ENCODE measurements around the gene ANKUB1. TPM values are rescaled to one million over a fixed set of nuclear protein-coding genes. Genes with fewer than 3 reads are reported as not detected.

Gene ANKUB1
- total RNA-seq, 1 experiment from 2014 or later = 0.08 TPM

DNA sequence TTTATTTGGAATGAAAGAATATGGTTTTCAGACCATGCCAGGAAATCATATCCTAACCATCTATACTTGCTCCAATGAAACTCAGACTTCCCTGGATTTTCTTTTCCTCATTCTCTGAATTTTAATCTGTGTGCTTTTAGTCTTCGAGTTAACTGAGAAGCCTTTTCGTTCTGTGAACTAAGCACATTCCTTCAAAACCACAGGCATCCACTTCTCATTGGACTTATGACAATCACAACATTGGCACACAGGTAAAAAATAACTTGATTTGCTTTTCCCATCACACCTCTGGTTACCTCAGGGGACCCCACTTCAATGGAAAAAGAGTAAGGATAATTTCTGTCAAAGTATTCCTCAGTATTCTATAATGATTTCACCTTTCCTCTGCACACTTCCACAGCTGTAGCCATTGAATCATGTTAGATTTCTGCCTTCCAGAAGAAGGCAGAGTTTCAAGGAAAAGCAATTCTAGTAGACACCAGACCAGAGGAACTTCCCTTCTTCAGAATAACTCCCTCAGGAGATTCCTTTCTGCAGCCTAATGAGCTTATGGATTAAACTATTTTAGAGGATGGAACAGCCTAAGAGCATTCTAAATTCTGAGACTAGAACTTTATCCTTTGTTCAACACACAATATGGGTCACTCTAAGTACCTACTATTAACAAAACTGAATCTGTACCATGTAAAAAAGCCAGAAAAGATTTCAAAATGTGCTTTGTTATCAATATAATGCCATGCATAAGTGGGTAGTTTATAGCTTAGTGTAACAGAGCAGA lies 56.0 kb downstream of the ANKUB1 start:
- in situ Hi-C loops (cut with HindIII; ENCODE audit: low pct_unique_long_range_greater_than_20kb, low sequenced_read_pairs) = no loop called here
- peak; percentile 44 for DNase-seq (ENCODE audit: low read depth, low spot score)

DNA sequence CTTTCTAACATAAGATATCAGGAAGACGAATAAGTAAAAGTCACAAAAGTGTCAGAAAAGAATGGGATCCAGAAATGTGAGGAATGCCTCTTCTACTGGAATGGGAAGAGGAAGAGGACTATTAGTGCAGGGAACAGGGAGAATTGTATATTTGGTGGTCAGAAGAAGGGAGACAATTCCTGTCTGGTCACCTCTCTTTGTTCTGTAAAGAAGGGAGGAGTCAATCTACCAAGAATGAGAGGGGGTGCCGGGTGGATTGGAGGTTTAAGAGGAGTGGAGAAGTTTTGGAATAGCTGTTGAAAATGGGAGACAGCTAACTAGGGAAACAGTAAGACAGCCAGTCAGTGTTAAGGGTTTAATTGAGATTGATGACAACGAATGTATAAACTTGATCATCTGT lies 60.1 kb downstream of the ANKUB1 start:
- DNase-seq (ENCODE audit: low read depth, low spot score) = no peak
- in situ Hi-C loops (cut with HindIII; ENCODE audit: low pct_unique_long_range_greater_than_20kb, low sequenced_read_pairs) = no loop called here

DNA sequence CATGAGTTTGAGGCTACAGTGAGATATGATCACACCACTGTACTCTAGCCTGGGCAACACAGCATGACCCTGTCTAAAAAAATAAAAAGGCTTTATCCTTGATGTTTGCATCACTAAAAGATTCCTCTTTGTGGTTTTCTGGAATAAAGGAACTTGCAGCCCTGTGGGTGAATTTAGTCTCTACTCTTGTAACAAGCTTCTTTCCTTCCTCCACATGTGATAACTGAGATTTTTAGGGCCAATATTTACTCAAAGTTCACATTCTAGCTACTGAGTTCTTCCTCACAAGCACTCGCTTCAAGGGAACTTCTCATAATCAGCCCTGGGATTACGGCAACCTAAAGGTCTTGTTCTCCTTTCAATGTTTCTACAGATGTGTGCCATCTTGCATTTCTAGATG lies 64.7 kb downstream of the ANKUB1 start:
- in situ Hi-C loops (cut with HindIII; ENCODE audit: low pct_unique_long_range_greater_than_20kb, low sequenced_read_pairs) = no loop called here
- no peak for DNase-seq (ENCODE audit: low read depth, low spot score)

DNA sequence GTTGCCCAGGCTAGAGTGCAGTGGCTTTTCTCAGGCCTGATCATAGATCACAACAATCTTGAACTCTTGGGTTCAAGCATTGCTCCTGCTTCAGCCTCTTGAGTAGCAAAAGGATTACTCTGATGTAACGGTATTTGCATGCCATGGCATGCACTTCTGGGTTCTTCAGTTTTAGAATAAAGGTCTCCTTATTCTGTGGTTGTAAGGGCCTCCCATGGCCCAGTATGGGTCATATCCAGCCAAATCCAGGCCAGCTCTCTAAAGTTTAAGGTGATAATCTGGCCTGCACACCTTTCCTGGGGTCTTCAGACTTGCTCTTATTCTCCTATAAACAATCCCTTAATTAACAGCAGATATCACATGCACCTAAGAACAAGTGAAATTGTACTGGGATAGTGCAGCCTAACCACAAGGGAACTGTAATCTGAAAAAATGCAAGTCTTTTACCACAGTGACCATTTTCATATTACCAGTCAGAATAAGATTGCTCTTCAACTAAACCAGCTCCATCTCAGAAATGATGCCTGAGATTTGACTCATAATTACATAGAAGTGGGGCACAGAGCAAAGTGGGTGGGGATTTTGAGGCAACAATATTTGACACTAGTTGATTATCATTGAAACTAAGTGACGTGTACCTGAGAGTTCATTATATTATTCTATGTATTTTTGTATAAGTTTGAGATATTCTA lies 65.5 kb downstream of the ANKUB1 start:
- in situ Hi-C loops (cut with HindIII; ENCODE audit: low pct_unique_long_range_greater_than_20kb, low sequenced_read_pairs) = no loop called here
- DNase-seq (ENCODE audit: low read depth, low spot score) = no peak

DNA sequence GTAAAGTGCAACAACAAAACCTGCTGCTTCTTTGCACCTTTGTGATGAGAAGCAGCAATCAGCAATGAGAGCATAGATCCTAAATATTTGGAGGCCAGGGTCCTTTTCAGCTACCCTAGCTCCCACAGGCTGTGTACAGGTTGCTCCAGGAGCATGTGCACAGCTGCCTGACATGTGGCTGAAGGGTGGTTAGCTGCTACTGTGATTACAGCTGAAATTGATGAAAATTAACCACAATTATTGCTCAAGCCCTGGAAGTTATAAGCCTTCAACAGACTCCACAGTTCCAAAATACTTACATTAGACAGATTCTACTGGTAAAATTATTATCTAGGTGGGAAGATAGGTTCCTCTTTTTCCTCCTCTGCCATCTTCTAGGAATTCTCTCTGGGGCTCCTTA lies 68.6 kb downstream of the ANKUB1 start:
- in situ Hi-C loops (cut with HindIII; ENCODE audit: low pct_unique_long_range_greater_than_20kb, low sequenced_read_pairs) = no loop called here
- no peak for DNase-seq (ENCODE audit: low read depth, low spot score)

DNA sequence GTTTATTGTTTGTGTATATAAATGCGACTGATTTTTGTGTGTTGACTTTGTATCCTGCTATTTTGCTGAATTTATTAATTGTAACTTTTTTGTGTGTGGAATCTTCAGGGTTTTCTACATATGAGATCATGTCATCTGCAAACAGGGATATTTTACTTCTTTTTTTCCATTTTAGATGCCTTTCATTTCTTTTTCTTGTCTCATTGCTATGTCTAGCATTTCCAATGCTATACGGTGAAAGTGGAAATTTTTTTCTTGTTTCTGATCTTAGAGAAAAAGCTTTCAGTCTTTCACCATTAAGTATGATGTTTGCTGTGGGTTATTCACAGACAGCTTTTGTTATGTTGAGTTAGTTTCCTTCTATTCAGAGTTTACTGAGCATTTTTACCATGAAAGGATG lies 71.4 kb downstream of the ANKUB1 start:
- in situ Hi-C loops (cut with HindIII; ENCODE audit: low pct_unique_long_range_greater_than_20kb, low sequenced_read_pairs) = no loop called here
- DNase-seq (ENCODE audit: low read depth, low spot score) = no peak

DNA sequence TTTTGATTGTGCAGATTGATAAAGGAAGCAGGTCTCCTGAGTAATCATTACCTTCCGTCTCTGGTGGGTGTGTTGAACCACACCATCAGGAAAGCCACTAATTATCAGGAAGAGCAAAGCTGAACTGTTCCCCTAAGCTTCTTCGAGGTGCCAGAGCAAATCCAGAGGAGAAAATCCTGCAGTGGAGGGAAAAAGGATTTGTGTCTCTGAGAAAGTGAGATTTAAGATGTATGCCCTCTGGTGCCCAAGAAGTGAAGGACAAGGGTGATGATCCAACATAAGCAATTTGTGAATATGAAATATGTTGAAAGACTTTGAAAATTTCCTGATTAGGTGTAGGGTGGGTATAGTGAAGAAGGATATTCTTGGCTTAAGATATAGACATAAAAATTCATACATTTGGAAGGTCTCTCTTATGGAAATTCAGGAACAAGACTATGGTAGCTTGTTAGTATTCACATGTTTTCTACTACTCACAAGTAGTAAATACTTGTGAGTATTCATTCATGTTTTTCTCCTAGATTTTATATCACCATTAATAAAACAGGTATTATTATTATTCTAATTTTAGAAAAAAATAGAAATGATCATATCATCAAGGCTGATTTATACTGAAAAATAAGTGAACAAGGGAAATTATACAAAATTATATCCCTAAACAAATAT lies 74.8 kb downstream of the ANKUB1 start:
- in situ Hi-C loops (cut with HindIII; ENCODE audit: low pct_unique_long_range_greater_than_20kb, low sequenced_read_pairs) = no loop called here
- DNase-seq (ENCODE audit: low read depth, low spot score) = peak; percentile 90

DNA sequence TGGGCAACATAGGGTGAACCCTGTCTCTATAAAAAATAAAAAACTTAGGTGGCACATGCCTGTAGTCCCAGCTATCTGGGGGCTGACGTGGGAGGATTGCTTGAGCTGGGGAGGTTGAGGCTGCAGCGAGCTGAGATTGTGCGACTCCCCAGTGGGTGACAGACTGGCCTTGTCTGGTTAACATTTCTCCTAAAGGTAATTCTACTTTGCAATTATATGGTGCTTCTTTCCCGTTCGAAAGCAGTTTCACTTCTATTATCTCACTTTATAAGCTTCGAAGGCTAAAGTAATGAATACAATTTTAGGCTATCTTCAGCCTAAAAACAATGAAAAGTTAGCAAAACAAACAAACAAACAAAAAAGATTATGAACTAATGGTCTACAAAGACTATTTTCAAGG lies 75.4 kb downstream of the ANKUB1 start:
- in situ Hi-C loops (cut with HindIII; ENCODE audit: low pct_unique_long_range_greater_than_20kb, low sequenced_read_pairs) = no loop called here
- DNase-seq (ENCODE audit: low read depth, low spot score) = no peak

DNA sequence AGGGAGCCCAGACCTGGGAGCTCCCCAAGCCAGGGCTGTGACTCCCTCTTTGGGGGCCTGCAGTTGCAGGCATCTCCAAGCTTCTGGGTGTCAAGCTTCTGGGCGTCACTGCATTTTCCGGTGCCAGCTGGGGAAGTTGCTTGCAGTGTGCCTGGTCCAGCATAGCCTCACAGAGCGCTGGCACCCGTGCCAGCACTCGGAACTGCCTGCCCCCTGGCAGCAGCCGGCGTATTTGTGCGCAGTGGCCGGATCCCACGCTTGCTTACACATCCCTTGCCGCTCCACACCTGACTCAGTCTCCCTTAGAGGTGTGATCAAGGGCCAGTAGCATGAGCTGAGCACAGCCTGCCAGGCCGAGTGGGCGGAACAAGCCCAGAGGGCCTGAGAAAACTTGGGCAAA lies 77.1 kb downstream of the ANKUB1 start:
- in situ Hi-C loops (cut with HindIII; ENCODE audit: low pct_unique_long_range_greater_than_20kb, low sequenced_read_pairs) = no loop called here

DNA sequence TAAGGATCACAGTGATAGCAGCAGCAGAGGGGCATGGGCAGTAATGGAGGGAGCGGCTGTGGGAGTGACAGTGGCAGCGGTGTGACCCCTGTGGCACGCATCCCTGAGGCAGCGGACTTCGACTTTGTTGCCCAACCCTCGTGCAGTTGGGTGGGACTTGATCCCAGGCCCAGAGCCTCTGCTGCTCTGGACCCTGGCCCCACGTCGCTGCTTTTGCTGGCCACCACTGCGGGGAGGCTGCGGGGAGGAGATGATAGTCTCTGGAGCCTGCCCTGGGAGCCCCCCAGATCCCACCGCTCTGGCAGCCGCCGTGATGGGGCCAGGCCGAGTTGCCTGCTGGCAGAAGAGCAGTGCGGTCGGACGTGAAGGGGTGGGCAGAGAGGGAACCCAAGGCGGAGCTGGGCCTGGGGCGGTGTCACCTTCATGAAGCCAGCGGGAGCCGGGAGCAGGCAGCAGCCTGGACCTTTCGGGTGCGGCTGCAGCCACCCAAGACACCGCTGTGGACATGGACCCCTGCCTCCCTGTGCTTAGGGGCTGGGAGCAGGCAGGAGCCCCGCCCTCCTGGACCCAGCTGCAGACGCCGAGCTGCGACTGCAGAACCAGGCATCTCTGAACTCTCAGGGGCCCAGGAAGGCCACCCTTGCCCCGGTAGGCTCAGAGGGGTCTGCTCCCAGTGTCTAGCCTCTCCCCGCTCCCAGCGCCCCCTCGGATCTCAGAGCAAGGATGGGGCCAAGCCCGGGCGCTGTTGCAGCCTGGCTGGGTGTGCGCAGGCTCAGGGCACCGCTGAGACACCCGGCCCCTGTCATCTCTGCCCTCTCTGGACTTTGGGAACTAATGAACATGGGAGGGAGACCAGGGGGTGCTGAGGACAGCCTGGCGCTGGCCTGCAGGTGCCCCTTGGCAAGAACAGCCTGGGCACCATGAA lies 78.4 kb downstream of the ANKUB1 start:
- no peak for DNase-seq (ENCODE audit: low read depth, low spot score)
- in situ Hi-C loops (cut with HindIII; ENCODE audit: low pct_unique_long_range_greater_than_20kb, low sequenced_read_pairs) = no loop called here

More for the DNA sequence above, 77.1 kb downstream of the ANKUB1 start:
- no peak for DNase-seq (ENCODE audit: low read depth, low spot score)

Small RNA genes lying within 50 kb of the gene (small RNA-seq; reads per million reads assigned to genes)
- gene RNU6-507P = 0 reads per million in 2 experiments

Other genes with a start within 250 kb of the ANKUB1 start
- 87.6 and 95.5 TPM in 2 replicates for gene WWTR1, start 134.5 kb downstream of the ANKUB1 start, total RNA-seq (2014; rRNA removed; shearing (Covaris generic))
- 33.5 and 45.5 TPM in 2 replicates for gene COMMD2, start 40.1 kb downstream of the ANKUB1 start, total RNA-seq (2014; rRNA removed; shearing (Covaris generic))
- gene RNF13, start 20.7 kb upstream of the ANKUB1 start, total RNA-seq (2014; rRNA removed; shearing (Covaris generic)) = 141 and 153 TPM in 2 replicates
- gene PFN2, start 178.3 kb upstream of the ANKUB1 start, total RNA-seq (2014; rRNA removed; shearing (Covaris generic)) = 127 and 128 TPM in 2 replicates